ENCODE measurements around the gene GADD45A. TPM values are rescaled to one million over a fixed set of nuclear protein-coding genes. Genes with fewer than 3 reads are reported as not detected.
"Not testable (repeated sequence)": the region's sequence is repeated elsewhere in the genome, so short reads cannot be mapped to it uniquely, and the experiment has no call there.

The GADD45A gene
- total RNA-seq, 2 donors from 2014 or later, result 48.0 to 52.4 TPM

DNA sequence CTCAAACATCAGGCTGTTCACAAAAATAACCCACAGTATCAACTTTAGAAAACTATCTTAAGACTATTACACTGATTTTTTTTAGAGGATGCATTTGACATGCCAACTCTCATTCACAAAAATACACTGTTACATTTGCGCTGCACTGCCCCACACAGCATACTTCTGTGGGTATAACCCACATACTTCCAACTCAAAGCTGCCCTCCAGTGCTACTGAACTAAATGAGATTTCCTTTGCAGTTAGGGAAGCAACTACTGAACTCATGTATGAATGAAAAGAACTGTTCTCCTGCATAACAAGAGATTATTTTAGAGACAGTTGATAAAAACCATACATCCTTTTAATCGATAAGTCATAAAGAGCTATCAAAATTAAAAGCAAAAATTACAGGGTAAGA, 25.8 kb upstream of the GADD45A start:
- TF ChIP-seq, protein P1, sequence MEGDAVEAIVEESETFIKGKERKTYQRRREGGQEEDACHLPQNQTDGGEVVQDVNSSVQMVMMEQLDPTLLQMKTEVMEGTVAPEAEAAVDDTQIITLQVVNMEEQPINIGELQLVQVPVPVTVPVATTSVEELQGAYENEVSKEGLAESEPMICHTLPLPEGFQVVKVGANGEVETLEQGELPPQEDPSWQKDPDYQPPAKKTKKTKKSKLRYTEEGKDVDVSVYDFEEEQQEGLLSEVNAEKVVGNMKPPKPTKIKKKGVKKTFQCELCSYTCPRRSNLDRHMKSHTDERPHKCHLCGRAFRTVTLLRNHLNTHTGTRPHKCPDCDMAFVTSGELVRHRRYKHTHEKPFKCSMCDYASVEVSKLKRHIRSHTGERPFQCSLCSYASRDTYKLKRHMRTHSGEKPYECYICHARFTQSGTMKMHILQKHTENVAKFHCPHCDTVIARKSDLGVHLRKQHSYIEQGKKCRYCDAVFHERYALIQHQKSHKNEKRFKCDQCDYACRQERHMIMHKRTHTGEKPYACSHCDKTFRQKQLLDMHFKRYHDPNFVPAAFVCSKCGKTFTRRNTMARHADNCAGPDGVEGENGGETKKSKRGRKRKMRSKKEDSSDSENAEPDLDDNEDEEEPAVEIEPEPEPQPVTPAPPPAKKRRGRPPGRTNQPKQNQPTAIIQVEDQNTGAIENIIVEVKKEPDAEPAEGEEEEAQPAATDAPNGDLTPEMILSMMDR (conservative IDR thresholded peaks at IDR 0.05), result no peak
- no peaks in the 10 kb centered on the region for H3K36me3 Mint-ChIP-seq (ENCODE audit: low read depth)
- DNase-seq, result no peak

DNA sequence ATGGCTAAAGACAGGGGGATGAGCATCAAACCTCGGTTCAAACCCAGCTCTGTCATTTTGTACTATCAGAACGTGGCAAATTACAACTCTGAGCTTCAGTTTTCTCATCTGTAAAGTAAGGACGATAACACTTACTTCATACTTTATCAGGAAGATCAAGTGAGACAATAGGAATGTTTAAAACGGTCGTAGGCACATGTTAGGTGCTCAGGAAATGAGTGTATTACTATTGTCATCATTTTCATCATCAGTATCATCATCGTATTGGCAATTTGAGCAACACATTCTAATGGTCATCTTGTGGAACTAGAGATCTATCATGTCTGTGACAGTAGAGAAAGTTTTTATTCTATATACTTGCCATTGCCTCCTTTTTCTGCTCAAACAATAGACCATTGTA, 22.1 kb upstream of the GADD45A start:
- H3K27ac Mint-ChIP-seq, result no peak overlapping the region
- no peak overlapping the region for H3K4me3 ChIP-seq (ENCODE audit: low read length)
- 69 to 77% methylated on average over 4 to 6 of the region's 6 CpGs for WGBS, 2 experiments (ENCODE audit: insufficient coverage in 1 of 2, insufficient read length in 1 of 2)
- H3K36me3 ChIP-seq (ENCODE audit: control insufficient read depth, insufficient read depth, low read length), result no peaks in the 10 kb centered on the region
- TF ChIP-seq, protein P1 (conservative IDR thresholded peaks at IDR 0.05), result no peak
- H3K4me3 Mint-ChIP-seq, result no peak overlapping the region
- H3K27me3 ChIP-seq (ENCODE audit: control insufficient read depth, insufficient read depth, low read length, poor library complexity, severe bottlenecking), result no peaks in the 10 kb centered on the region
- H3K9me3 ChIP-seq (ENCODE audit: control insufficient read depth, low read length), result no peaks in the 10 kb centered on the region
- peaks cover 2% of the 10 kb centered on the region for H3K4me1 Mint-ChIP-seq
- H3K27me3 Mint-ChIP-seq (ENCODE audit: insufficient read depth), result peaks cover 10% of the 10 kb centered on the region
- no peak overlapping the region for H3K9ac ChIP-seq (ENCODE audit: extremely low read depth, low read length, poor library complexity, severe bottlenecking)
- H3K36me3 Mint-ChIP-seq (ENCODE audit: low read depth), result no peaks in the 10 kb centered on the region
- no peak overlapping the region for H3K27ac ChIP-seq (ENCODE audit: low read depth, low read length)
- H3K4me1 ChIP-seq (ENCODE audit: control insufficient read depth, insufficient read depth, low read length), result no peaks in the 10 kb centered on the region
- no peak for DNase-seq
- H3K9me3 Mint-ChIP-seq, result no peaks in the 10 kb centered on the region

More for the DNA sequence above, 25.8 kb upstream of the GADD45A start:
- WGBS, 2 experiments (ENCODE audit: insufficient coverage in 1 of 2, insufficient read length in 1 of 2), result 92 to 100% methylated on average over 1 to 2 of the region's 2 CpGs
- H3K36me3 ChIP-seq (ENCODE audit: control insufficient read depth, insufficient read depth, low read length), result no peaks in the 10 kb centered on the region
- H3K27me3 ChIP-seq (ENCODE audit: control insufficient read depth, insufficient read depth, low read length, poor library complexity, severe bottlenecking), result no peaks in the 10 kb centered on the region
- no peak overlapping the region for H3K4me3 ChIP-seq (ENCODE audit: low read length)
- no peak overlapping the region for H3K9ac ChIP-seq (ENCODE audit: extremely low read depth, low read length, poor library complexity, severe bottlenecking)
- no peaks in the 10 kb centered on the region for H3K4me1 ChIP-seq (ENCODE audit: control insufficient read depth, insufficient read depth, low read length)
- no peak overlapping the region for H3K27ac ChIP-seq (ENCODE audit: low read depth, low read length)
- Mint-ChIP-seq H3K9me3 (no peaks in the 10 kb centered on the region), H3K27me3 (ENCODE audit: insufficient read depth) (peaks cover 10% of the 10 kb centered on the region), H3K27ac (no peak overlapping the region), H3K4me3 (no peak overlapping the region), H3K4me1 (peaks cover 2% of the 10 kb centered on the region)
- H3K9me3 ChIP-seq (ENCODE audit: control insufficient read depth, low read length), result no peaks in the 10 kb centered on the region

DNA sequence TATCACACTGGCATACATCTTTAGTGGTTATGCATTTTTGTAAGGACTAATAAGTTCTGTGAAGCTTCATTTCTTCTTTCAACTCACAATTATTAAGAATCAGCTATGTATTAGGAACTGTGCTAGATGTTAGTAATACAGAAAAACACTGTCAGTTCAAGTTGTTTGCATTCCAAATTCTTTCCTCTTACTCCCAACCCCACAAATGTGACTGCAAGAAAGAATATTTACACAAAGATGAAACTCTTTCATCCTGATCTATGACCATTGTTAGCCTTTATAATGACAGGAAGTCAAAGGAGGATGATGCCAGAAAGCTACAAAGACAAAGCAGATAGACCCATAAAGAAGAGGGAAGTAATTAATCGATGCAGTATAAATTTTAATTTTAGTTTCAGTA, 21.0 kb upstream of the GADD45A start:
- H3K27me3 Mint-ChIP-seq (ENCODE audit: insufficient read depth), result peaks cover 10% of the 10 kb centered on the region
- Histone ChIP-seq H3K27me3 (ENCODE audit: control insufficient read depth, insufficient read depth, low read length, poor library complexity, severe bottlenecking) (no peaks in the 10 kb centered on the region), H3K4me3 (ENCODE audit: low read length) (no peak overlapping the region), H3K9me3 (ENCODE audit: control insufficient read depth, low read length) (no peaks in the 10 kb centered on the region), H3K36me3 (ENCODE audit: control insufficient read depth, insufficient read depth, low read length) (no peaks in the 10 kb centered on the region), H3K4me1 (ENCODE audit: control insufficient read depth, insufficient read depth, low read length) (no peaks in the 10 kb centered on the region), H3K9ac (ENCODE audit: extremely low read depth, low read length, poor library complexity, severe bottlenecking) (no peak overlapping the region), H3K27ac (ENCODE audit: low read depth, low read length) (no peak overlapping the region)
- TF ChIP-seq, protein P1 (conservative IDR thresholded peaks at IDR 0.05), result no peak
- DNase-seq, result no peak
- H3K4me3 Mint-ChIP-seq, result no peak overlapping the region
- no peak overlapping the region for H3K27ac Mint-ChIP-seq
- H3K36me3 Mint-ChIP-seq (ENCODE audit: low read depth), result no peaks in the 10 kb centered on the region
- WGBS, 2 experiments (ENCODE audit: insufficient coverage in 1 of 2, insufficient read length in 1 of 2), result 100% methylated on average over 1 of the region's 1 CpG; no CpG with 5 or more reads in 1 of the 2 experiments
- peaks cover 2% of the 10 kb centered on the region for H3K4me1 Mint-ChIP-seq
- H3K9me3 Mint-ChIP-seq, result no peaks in the 10 kb centered on the region

- not testable (repeated sequence) for H3K27me3 ChIP-seq (ENCODE audit: control insufficient read depth, insufficient read depth, low read length, poor library complexity, severe bottlenecking); H3K4me1 Mint-ChIP-seq; H3K9ac ChIP-seq (ENCODE audit: extremely low read depth, low read length, poor library complexity, severe bottlenecking); DNase-seq; H3K4me3 Mint-ChIP-seq; H3K27ac ChIP-seq (ENCODE audit: low read depth, low read length); H3K4me1 ChIP-seq (ENCODE audit: control insufficient read depth, insufficient read depth, low read length); H3K9me3 ChIP-seq (ENCODE audit: control insufficient read depth, low read length); H3K36me3 ChIP-seq (ENCODE audit: control insufficient read depth, insufficient read depth, low read length); H3K36me3 Mint-ChIP-seq (ENCODE audit: low read depth); H3K27ac Mint-ChIP-seq; H3K4me3 ChIP-seq (ENCODE audit: low read length); H3K9me3 Mint-ChIP-seq
- peaks cover 10% of the 10 kb centered on the region for H3K27me3 Mint-ChIP-seq (ENCODE audit: insufficient read depth)
These were observed 19.7 kb upstream of the GADD45A start for GRCh38 chr1:67665307-67665706.
